ENCODE results near the gene CXCL14. TPM values are rescaled to one million over a fixed set of nuclear protein-coding genes. Genes with fewer than 3 reads are reported as not detected.

Gene CXCL14
- total RNA-seq, 1 experiment from 2014 or later, result not detected

GRCh38 chr5:135526924-135527323, 51.9 kb downstream of the CXCL14 start:
- H3K4me3 ChIP-seq (ENCODE audit: low read depth, low read length, poor library complexity, severe bottlenecking), result no peak overlapping the region
- H3K4me1 ChIP-seq (ENCODE audit: insufficient read depth, low read length, poor library complexity, severe bottlenecking), result no peaks in the 10 kb centered on the region
- DNase-seq (ENCODE audit: low spot score), result no peak
- no peaks in the 10 kb centered on the region for H3K36me3 ChIP-seq (ENCODE audit: insufficient read depth, low read length, poor library complexity, severe bottlenecking)
- no peak overlapping the region for H3K27ac ChIP-seq (ENCODE audit: low read depth, low read length, poor library complexity, severe bottlenecking)
- ChIA-PET CTCF (no interaction called here), POLR2A (ENCODE audit: low non-redundant PET) (no interaction called here)
- H3K27me3 ChIP-seq (replicated peaks; ENCODE audit: insufficient read depth, low read depth, low read length, poor library complexity), result peaks cover 69% of the 10 kb centered on the region
- no TSS peak for BruUV-seq (replicated peaks)
- intact Hi-C loops (cut with micrococcal nuclease; ENCODE audit: unreplicated experiment), result no loop called here
- TF ChIP-seq, protein P1, sequence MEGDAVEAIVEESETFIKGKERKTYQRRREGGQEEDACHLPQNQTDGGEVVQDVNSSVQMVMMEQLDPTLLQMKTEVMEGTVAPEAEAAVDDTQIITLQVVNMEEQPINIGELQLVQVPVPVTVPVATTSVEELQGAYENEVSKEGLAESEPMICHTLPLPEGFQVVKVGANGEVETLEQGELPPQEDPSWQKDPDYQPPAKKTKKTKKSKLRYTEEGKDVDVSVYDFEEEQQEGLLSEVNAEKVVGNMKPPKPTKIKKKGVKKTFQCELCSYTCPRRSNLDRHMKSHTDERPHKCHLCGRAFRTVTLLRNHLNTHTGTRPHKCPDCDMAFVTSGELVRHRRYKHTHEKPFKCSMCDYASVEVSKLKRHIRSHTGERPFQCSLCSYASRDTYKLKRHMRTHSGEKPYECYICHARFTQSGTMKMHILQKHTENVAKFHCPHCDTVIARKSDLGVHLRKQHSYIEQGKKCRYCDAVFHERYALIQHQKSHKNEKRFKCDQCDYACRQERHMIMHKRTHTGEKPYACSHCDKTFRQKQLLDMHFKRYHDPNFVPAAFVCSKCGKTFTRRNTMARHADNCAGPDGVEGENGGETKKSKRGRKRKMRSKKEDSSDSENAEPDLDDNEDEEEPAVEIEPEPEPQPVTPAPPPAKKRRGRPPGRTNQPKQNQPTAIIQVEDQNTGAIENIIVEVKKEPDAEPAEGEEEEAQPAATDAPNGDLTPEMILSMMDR (conservative IDR thresholded peaks at IDR 0.05; ENCODE audit: low read depth, low read length), result no peak
- no peak for TF ChIP-seq EZH2 (IDR thresholded peaks at IDR 0.05; ENCODE audit: borderline replicate concordance, low read depth, low read length, poor library complexity, severe bottlenecking)
- H3K9me3 ChIP-seq (ENCODE audit: low read depth, low read length, poor library complexity, severe bottlenecking), result no peaks in the 10 kb centered on the region

- CTCF ChIA-PET, result no interaction called here
- BruUV-seq (replicated peaks), result no TSS peak
- Histone ChIP-seq H3K36me3 (ENCODE audit: insufficient read depth, low read length, poor library complexity, severe bottlenecking) (no peaks in the 10 kb centered on the region), H3K4me3 (ENCODE audit: low read depth, low read length, poor library complexity, severe bottlenecking) (no peak overlapping the region), H3K27ac (ENCODE audit: low read depth, low read length, poor library complexity, severe bottlenecking) (no peak overlapping the region), H3K27me3 (replicated peaks; ENCODE audit: insufficient read depth, low read depth, low read length, poor library complexity) (peaks cover 58% of the 10 kb centered on the region), H3K4me1 (ENCODE audit: insufficient read depth, low read length, poor library complexity, severe bottlenecking) (no peaks in the 10 kb centered on the region), H3K9me3 (ENCODE audit: low read depth, low read length, poor library complexity, severe bottlenecking) (no peaks in the 10 kb centered on the region)
- POLR2A ChIA-PET (ENCODE audit: low non-redundant PET), result no interaction called here
- no peak for DNase-seq (ENCODE audit: low spot score)
- TF ChIP-seq EZH2 (IDR thresholded peaks at IDR 0.05; ENCODE audit: borderline replicate concordance, low read depth, low read length, poor library complexity, severe bottlenecking), result no peak
- TF ChIP-seq, protein P1 (conservative IDR thresholded peaks at IDR 0.05; ENCODE audit: low read depth, low read length), result no peak
- intact Hi-C loops (cut with micrococcal nuclease; ENCODE audit: unreplicated experiment), result no loop called here
These were observed 56.8 kb downstream of the CXCL14 start for GRCh38 chr5:135521964-135522363.

Other genes with a start within 250 kb of the CXCL14 start
- gene MACROH2A1, start 179.8 kb downstream of the CXCL14 start, total RNA-seq (2021), result 259 and 264 TPM in 2 replicates
- gene DCANP1, start 131.6 kb downstream of the CXCL14 start, total RNA-seq (2021), result not detected in 2 replicates
- not detected in 2 replicates for gene TIFAB, start 126.6 kb downstream of the CXCL14 start, total RNA-seq (2021)
- not detected in 2 replicates for gene NEUROG1, start 43.0 kb downstream of the CXCL14 start, total RNA-seq (2021)